ENCODE data around the gene DDX46. TPM values are rescaled to one million over a fixed set of nuclear protein-coding genes. Genes with fewer than 3 reads are reported as not detected.

The DDX46 gene
- total RNA-seq, 6 experiments from 2014 or later = 31.2 to 46.4 (median 43.3) TPM

DNA sequence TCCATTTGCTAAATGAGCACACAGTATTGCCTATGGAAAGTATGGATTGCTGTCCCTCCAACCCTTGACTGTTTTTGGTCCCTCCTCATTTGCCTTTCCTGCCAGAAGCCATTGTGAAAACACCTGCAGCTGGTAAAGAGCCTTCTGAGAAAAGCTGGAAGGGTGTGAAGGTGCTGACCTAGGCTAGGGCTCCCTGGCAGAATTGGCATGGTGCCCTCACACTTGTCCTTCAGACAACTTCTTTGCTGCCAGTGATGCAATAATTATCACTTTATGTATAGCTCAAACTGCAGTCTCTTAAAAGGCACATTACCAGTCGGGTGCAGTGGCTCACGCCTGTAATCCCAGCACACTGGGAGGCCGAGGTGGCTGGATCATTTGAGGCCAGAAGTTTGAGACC, 119.8 kb downstream of the DDX46 start:
- Mint-ChIP-seq H3K4me3 (no peak overlapping the region), H3K9me3 (no peaks in the 10 kb centered on the region), H3K27ac (no peak overlapping the region), H3K36me3 (ENCODE audit: low read depth) (peaks cover 14% of the 10 kb centered on the region), H3K4me1 (ENCODE audit: low read depth) (peaks cover 32% of the 10 kb centered on the region), H3K27me3 (ENCODE audit: insufficient read depth) (no peaks in the 10 kb centered on the region; the same call in 1 of the 2 replicates)
- TF ChIP-seq, protein P1, sequence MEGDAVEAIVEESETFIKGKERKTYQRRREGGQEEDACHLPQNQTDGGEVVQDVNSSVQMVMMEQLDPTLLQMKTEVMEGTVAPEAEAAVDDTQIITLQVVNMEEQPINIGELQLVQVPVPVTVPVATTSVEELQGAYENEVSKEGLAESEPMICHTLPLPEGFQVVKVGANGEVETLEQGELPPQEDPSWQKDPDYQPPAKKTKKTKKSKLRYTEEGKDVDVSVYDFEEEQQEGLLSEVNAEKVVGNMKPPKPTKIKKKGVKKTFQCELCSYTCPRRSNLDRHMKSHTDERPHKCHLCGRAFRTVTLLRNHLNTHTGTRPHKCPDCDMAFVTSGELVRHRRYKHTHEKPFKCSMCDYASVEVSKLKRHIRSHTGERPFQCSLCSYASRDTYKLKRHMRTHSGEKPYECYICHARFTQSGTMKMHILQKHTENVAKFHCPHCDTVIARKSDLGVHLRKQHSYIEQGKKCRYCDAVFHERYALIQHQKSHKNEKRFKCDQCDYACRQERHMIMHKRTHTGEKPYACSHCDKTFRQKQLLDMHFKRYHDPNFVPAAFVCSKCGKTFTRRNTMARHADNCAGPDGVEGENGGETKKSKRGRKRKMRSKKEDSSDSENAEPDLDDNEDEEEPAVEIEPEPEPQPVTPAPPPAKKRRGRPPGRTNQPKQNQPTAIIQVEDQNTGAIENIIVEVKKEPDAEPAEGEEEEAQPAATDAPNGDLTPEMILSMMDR (IDR thresholded peaks at IDR 0.05) = no peak
- DNase-seq = no peak

DNA sequence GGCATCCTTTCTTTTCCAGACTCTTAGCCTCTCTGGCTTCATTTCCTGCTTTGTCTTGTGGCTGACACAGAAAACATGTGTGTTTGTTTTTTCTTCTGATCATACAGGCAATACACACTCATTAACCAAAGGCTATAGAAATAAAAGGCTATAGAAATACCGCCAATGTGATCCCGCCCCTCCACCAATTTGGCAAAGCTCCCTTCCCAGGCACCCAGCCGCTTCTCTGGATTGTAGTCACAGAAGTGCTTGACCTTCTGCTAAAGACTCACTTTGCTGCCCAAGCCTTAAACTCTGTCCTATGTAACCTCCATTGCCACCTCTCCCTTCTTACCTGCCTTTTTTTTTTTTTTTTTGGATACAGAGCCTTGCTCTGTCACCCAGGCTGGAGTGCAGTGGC, 120.9 kb downstream of the DDX46 start:
- no peak for DNase-seq
- Mint-ChIP-seq H3K36me3 (ENCODE audit: low read depth) (peaks cover 14% of the 10 kb centered on the region), H3K4me3 (no peak overlapping the region)

More for the DNA sequence above, 120.9 kb downstream of the DDX46 start:
- peaks cover 28% of the 10 kb centered on the region for H3K4me1 Mint-ChIP-seq (ENCODE audit: low read depth)
- H3K27ac Mint-ChIP-seq = no peak overlapping the region
- no peaks in the 10 kb centered on the region for H3K27me3 Mint-ChIP-seq (ENCODE audit: insufficient read depth)
- TF ChIP-seq, protein P1 (IDR thresholded peaks at IDR 0.05) = no peak
- H3K9me3 Mint-ChIP-seq = no peaks in the 10 kb centered on the region

Other genes with a start within 250 kb of the DDX46 start
- 10 to 100 TPM; 32.8 to 41.0 (median 39.6) TPM for gene JADE2, start 233.1 kb upstream of the DDX46 start, total RNA-seq (2021; fragmentation: NEBNext Ultra II Directional; extraction: Animal tissue kit (Norgen Biotek cat#: 25700))
- gene SAR1B, start 126.0 kb upstream of the DDX46 start, total RNA-seq (2021; fragmentation: NEBNext Ultra II Directional; extraction: Animal tissue kit (Norgen Biotek cat#: 25700)) = 100 to 1,000 TPM in 4 of 6 experiments, 10 to 100 TPM in 2; 94.0 to 108 (median 103) TPM
- 10 to 100 TPM; 37.3 to 45.5 (median 42.2) TPM for gene SEC24A, start 110.0 kb upstream of the DDX46 start, total RNA-seq (2021; fragmentation: NEBNext Ultra II Directional; extraction: Animal tissue kit (Norgen Biotek cat#: 25700))
- 10 to 100 TPM; 25.2 to 35.1 (median 26.3) TPM for gene CAMLG, start 20.2 kb upstream of the DDX46 start, total RNA-seq (2021; fragmentation: NEBNext Ultra II Directional; extraction: Animal tissue kit (Norgen Biotek cat#: 25700))
- gene C5orf24, start 87.2 kb downstream of the DDX46 start, total RNA-seq (2021; fragmentation: NEBNext Ultra II Directional; extraction: Animal tissue kit (Norgen Biotek cat#: 25700)) = 10 to 100 TPM; 48.8 to 61.5 (median 57.6) TPM
- 100 to 1,000 TPM; 106 to 127 (median 125) TPM for gene TXNDC15, start 115.6 kb downstream of the DDX46 start, total RNA-seq (2021; fragmentation: NEBNext Ultra II Directional; extraction: Animal tissue kit (Norgen Biotek cat#: 25700))
- 10 to 100 TPM in 3 of 6 experiments, 1 to 10 TPM in 3; 8.6 to 11.4 (median 10.0) TPM for gene PCBD2, start 146.4 kb downstream of the DDX46 start, total RNA-seq (2021; fragmentation: NEBNext Ultra II Directional; extraction: Animal tissue kit (Norgen Biotek cat#: 25700))
- gene CATSPER3, start 209.1 kb downstream of the DDX46 start, total RNA-seq (2021; fragmentation: NEBNext Ultra II Directional; extraction: Animal tissue kit (Norgen Biotek cat#: 25700)) = under 1 TPM in 3 of 6 experiments, not detected in 3; 0.14 to 0.25 (median 0.19) TPM